HG02870 (cell line): ENCODE data around the gene USP17L17.
"Not testable (repeated sequence)": the region's sequence is repeated elsewhere in the genome, so short reads cannot be mapped to it uniquely, and the experiment has no call there.

Experiments
- ATAC-seq: cut with Tn5 transposase; IDR thresholded peaks from one replicate; pipeline ENCODE4 v1.9.1; 2021; ENCODE audit warnings: mild to moderate bottlenecking, moderate library complexity; ENCODE audit not compliant: unreplicated experiment

The USP17L17 gene

GRCh38 chr4:9243579-9243978 lies at the start of gene USP17L17:
Gene USP17L17, plus strand, starts transcription at chr4:9243879. Its CDS starts 0 bp downstream, at chr4:9243879.
- ATAC-seq, result not testable (repeated sequence)

DNA sequence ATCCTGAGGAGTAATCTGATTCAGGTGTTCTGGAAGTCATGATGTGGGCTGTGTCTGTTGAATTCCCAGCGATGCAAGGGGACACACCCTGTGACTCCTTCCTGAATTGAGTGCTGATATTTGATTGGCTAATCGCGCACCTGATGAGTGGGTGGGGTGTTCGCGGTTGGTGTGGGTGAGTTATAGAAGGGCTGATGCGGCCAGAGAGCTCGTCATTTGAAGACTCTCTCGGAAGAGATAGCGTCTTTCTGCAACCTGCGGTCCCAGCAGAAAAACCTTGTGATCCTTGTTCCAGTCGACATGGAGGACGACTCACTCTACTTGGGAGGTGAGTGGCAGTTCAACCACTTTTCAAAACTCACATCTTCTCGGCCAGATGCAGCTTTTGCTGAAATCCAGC lies 33.3 kb upstream of the USP17L17 start, which contains the start of gene USP17L10:
TSS of gene USP17L10 (plus strand) at position 301 of the 400 bp plus-strand sequence. CDS start at position 301, 0 bp downstream.
- not testable (repeated sequence) for ATAC-seq

- ATAC-seq, result not testable (repeated sequence)
Measured at GRCh38 chr4:9214701-9215100, 29.0 kb upstream of the USP17L17 start.

- ATAC-seq, result not testable (repeated sequence)
Measured at GRCh38 chr4:9215105-9215504, 28.6 kb upstream of the USP17L17 start, which contains the start of gene USP17L11. Gene USP17L11, plus strand, starts transcription at chr4:9215405. Its CDS starts 0 bp downstream, at chr4:9215405.

GRCh38 chr4:9219852-9220251 lies 23.8 kb upstream of the USP17L17 start, which contains the start of gene USP17L12:
Gene USP17L12, plus strand, starts transcription at chr4:9220152. Its CDS starts 0 bp downstream, at chr4:9220152.
- ATAC-seq, result not testable (repeated sequence)

GRCh38 chr4:9224596-9224995 lies 19.1 kb upstream of the USP17L17 start, which contains the start of gene USP17L13:
Gene USP17L13, plus strand, starts transcription at chr4:9224896. Its CDS starts 0 bp downstream, at chr4:9224896.
- ATAC-seq, result not testable (repeated sequence)

- not testable (repeated sequence) for ATAC-seq
Measured at GRCh38 chr4:9230249-9230648, 13.4 kb upstream of the USP17L17 start.

- ATAC-seq, result not testable (repeated sequence)
Measured at GRCh38 chr4:9234085-9234484, 9.6 kb upstream of the USP17L17 start, which contains the start of gene USP17L15. Gene USP17L15, plus strand, starts transcription at chr4:9234385. Its CDS starts 0 bp downstream, at chr4:9234385.

DNA sequence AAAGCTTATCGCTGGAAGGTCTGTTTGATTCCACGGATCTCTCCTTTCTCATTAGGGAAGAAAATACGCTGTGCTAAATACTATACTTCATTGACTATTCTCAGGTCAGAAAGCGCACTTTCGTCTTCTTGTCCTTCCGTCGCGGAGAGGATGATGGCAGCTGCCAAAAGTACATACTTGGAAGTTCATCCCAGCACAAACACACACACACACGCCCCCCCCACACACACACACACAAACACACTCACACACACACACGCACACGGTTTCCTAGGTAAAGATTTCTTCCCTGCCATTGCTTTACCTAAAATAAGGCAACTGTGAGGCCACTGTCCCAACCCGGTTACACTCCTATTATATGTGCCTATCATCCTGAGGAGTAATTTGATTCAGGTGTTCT lies 5.2 kb upstream of the USP17L17 start:
- not testable (repeated sequence) for ATAC-seq

DNA sequence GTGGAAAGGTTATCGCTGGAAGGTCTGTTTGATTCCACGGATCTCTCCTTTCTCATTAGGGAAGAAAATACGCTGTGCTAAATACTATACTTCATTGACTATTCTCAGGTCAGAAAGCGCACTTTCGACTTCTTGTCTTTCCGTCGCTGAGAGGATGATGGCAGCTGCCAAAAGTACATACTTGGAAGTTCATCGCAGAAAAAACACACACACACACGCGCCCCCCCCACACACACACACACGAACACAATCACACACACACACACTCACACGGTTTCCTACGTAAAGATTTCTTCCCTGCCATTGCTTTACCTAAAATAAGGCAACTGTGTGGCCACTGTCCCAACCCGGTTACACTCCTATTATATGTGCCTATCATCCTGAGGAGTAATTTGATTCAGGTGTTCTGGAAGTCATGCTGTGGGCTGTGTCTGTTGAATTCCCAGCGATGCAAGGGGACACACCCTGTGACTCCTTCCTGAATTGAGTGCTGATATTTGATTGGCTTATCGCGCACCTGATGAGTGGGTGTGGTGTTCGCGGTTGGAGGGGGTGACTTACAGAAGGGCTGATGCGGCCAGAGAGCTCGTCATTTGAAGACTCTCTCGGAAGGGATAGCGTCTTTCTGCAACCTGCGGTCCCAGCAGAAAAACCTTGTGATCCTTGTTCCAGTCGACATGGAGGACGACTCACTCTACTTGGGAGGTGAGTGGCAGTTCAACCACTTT lies 4.4 kb downstream of the USP17L17 start, which contains the start of gene USP17L18:
TSS of gene USP17L18 (plus strand) at position 678 of the 728 bp plus-strand sequence. CDS start at position 678, 0 bp downstream.
- not testable (repeated sequence) for ATAC-seq

GRCh38 chr4:9253078-9253477 lies 9.4 kb downstream of the USP17L17 start, which contains the start of gene USP17L19:
Gene USP17L19, plus strand, starts transcription at chr4:9253378. Its CDS starts 0 bp downstream, at chr4:9253378.
- not testable (repeated sequence) for ATAC-seq

DNA sequence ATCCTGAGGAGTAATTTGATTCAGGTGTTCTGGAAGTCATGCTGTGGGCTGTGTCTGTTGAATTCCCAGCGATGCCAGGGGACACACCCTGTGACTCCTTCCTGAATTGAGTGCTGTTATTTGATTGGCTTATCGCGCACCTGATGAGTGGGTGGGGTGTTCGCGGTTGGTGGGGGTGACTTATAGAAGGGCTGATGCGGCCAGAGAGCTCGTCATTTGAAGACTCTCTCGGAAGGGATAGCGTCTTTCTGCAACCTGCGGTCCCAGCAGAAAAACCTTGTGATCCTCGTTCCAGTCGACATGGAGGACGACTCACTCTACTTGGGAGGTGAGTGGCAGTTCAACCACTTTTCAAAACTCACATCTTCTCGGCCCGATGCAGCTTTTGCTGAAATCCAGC lies 14.1 kb downstream of the USP17L17 start, which contains the start of gene USP17L20:
TSS of gene USP17L20 (plus strand) at position 301 of the 400 bp plus-strand sequence. CDS start at position 301, 0 bp downstream.
- ATAC-seq, result not testable (repeated sequence)

DNA sequence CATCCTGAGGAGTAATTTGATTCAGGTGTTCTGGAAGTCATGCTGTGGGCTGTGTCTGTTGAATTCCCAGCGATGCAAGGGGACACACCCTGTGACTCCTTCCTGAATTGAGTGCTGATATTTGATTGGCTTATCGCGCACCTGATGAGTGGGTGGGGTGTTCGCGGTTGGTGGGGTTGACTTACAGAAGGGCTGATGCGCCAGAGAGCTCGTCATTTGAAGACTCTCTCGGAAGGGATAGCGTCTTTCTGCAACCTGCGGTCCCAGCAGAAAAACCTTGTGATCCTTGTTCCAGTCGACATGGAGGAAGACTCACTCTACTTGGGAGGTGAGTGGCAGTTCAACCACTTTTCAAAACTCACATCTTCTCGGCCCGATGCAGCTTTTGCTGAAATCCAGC lies 18.9 kb downstream of the USP17L17 start, which contains the start of gene USP17L21:
TSS of gene USP17L21 (plus strand) at position 301 of the 400 bp plus-strand sequence. CDS start at position 301, 0 bp downstream.
- ATAC-seq, result not testable (repeated sequence)

- not testable (repeated sequence) for ATAC-seq
Measured at GRCh38 chr4:9267319-9267718, 23.6 kb downstream of the USP17L17 start, which contains the start of gene USP17L22. Gene USP17L22, plus strand, starts transcription at chr4:9267619. Its CDS starts 0 bp downstream, at chr4:9267619.

- ATAC-seq, result not testable (repeated sequence)
Measured at GRCh38 chr4:9271719-9272118, 28.0 kb downstream of the USP17L17 start.
